ENCODE measurements around the gene PIBF1.
"Not testable (repeated sequence)": the region's sequence is repeated elsewhere in the genome, so short reads cannot be mapped to it uniquely, and the experiment has no call there.

DNA sequence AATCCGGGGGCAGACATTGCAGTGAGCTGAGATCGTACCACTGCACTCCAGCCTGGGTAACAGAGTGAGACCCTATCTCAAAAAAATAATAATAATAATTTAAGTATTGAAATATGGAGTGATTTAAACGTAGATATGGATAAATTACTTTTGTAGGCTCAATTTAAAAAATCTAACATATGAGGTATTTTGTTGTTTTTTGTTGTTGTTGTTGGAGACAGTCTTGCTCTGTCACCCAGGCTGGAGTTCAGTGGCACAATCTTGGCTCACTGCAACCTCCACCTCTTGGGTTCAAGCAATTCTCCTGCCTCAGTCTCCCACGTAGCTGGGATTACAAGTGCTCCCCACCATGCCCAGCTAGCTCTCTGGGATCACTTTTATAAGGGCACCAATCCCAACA lies 2.7 kb downstream of the PIBF1 start:
- TF ChIP-seq EZH2 (IDR thresholded peaks at IDR 0.05); POLR2AphosphoS5 (IDR thresholded peaks at IDR 0.05; ENCODE audit: borderline replicate concordance, low read depth, low read length); FOXP2 (optimal IDR thresholded peaks at IDR 0.05; ENCODE audit: control extremely low read depth, extremely low read length, insufficient read depth): not testable (repeated sequence)

Measured in SK-N-MC (cell line).